ENCODE data around the gene CEP19.

The CEP19 gene

DNA sequence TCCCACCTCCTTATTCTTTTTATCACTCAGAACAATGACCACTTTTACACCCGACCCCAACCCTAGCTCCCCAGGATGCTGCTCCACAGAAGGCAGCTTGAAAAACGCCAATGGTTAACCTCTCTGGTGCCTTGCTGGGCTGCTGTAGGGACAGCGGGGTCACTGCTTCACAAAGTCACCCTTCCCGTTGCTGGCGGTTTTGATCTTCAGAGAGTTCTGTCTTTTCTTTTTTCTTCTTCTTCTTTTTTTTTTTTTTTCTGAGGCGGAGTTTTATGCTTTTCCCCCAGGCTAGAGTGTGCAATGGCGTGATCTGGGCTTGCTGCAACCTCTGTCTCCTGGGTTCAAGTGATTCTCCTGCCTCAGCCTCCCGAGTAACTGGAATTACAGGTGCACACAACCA lies 20.7 kb downstream of the CEP19 start:
- no peaks in the 10 kb centered on the region for H3K27me3 ChIP-seq (ENCODE audit: control insufficient read depth in 1 of 2, insufficient read depth in 2 of 2, low read length in 2 of 2)
- H3K4me1 ChIP-seq (ENCODE audit: control insufficient read depth in 1 of 2, insufficient read depth in 2 of 2, low read length in 2 of 2), result no peaks in the 10 kb centered on the region
- H3K27ac ChIP-seq (ENCODE audit: low read depth, low read length), result no peak overlapping the region
- H3K9me3 ChIP-seq (ENCODE audit: control insufficient read depth in 1 of 2, low read length in 2 of 2), result no peaks in the 10 kb centered on the region
- no peaks in the 10 kb centered on the region for H3K36me3 ChIP-seq (ENCODE audit: control insufficient read depth in 1 of 2, insufficient read depth in 2 of 2, low read length in 2 of 2)
- H3K9ac ChIP-seq (ENCODE audit: low read depth in 1 of 2, low read length in 2 of 2), result no peak overlapping the region
- H3K4me3 ChIP-seq (ENCODE audit: low read depth in 1 of 2, low read length in 2 of 2), result no peak overlapping the region

DNA sequence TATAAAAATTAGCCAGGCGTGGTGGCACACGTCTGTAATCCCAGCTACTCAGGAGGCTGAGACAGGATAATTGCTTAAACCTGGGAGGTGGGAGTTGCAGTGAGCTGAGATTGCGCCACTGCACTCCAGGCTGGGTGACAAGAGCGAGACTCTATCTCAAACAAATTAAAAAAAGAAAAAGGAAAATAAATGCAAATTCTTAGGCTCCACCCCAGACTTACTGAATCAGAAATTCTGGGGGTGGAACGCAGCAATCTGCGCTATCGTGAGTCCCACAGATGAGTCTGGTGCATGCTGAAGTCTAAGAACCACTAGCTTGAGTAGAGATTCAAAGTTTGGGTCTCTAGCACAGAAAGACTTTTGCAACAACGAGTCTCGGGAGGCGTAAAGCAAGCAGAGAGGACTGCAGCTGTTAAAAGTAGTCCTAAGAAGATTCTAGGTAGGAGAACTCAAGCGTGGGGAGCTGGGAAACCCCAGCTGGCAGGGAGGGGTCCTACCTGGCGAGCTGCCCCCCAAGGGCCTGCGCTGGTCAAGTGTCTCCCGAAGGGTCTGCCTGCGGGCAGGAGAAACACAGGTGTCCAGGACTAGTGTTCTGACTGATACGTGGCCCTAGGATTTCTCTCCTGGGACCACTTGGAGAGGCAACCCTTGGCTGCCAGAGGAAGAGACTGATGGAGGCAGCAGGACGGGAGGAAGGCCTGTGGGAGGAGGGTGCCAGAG lies 21.9 kb downstream of the CEP19 start:
- H3K27ac ChIP-seq (ENCODE audit: low read depth, low read length), result no peak overlapping the region
- H3K9me3 ChIP-seq (ENCODE audit: control insufficient read depth in 1 of 2, low read length in 2 of 2), result no peaks in the 10 kb centered on the region
- peaks cover 0 to under 1% of the 10 kb centered on the region in 2 donors for H3K4me1 ChIP-seq (ENCODE audit: control insufficient read depth in 1 of 2, insufficient read depth in 2 of 2, low read length in 2 of 2)
- no peak overlapping the region for H3K9ac ChIP-seq (ENCODE audit: low read depth in 1 of 2, low read length in 2 of 2)
- H3K36me3 ChIP-seq (ENCODE audit: control insufficient read depth in 1 of 2, insufficient read depth in 2 of 2, low read length in 2 of 2), result no peaks in the 10 kb centered on the region
- H3K4me3 ChIP-seq (ENCODE audit: low read depth in 1 of 2, low read length in 2 of 2), result no peak overlapping the region
- H3K27me3 ChIP-seq (ENCODE audit: control insufficient read depth in 1 of 2, insufficient read depth in 2 of 2, low read length in 2 of 2), result no peaks in the 10 kb centered on the region

- Histone ChIP-seq H3K4me3 (ENCODE audit: low read depth in 1 of 2, low read length in 2 of 2) (no peak overlapping the region), H3K36me3 (ENCODE audit: control insufficient read depth in 1 of 2, insufficient read depth in 2 of 2, low read length in 2 of 2) (no peaks in the 10 kb centered on the region), H3K9me3 (ENCODE audit: control insufficient read depth in 1 of 2, low read length in 2 of 2) (no peaks in the 10 kb centered on the region), H3K27me3 (ENCODE audit: control insufficient read depth in 1 of 2, insufficient read depth in 2 of 2, low read length in 2 of 2) (no peaks in the 10 kb centered on the region), H3K9ac (ENCODE audit: low read depth in 1 of 2, low read length in 2 of 2) (no peak overlapping the region), H3K4me1 (ENCODE audit: control insufficient read depth in 1 of 2, insufficient read depth in 2 of 2, low read length in 2 of 2) (peaks cover 3 to 6% of the 10 kb centered on the region in 2 donors), H3K27ac (ENCODE audit: low read depth, low read length) (no peak overlapping the region)
Observed at GRCh38 chr3:196688349-196688748, 23.7 kb downstream of the CEP19 start.

- no peak overlapping the region for H3K27ac ChIP-seq (ENCODE audit: low read depth, low read length)
- no peak overlapping the region for H3K4me3 ChIP-seq (ENCODE audit: low read depth in 1 of 2, low read length in 2 of 2)
- H3K27me3 ChIP-seq (ENCODE audit: control insufficient read depth in 1 of 2, insufficient read depth in 2 of 2, low read length in 2 of 2), result no peaks in the 10 kb centered on the region
- H3K4me1 ChIP-seq (ENCODE audit: control insufficient read depth in 1 of 2, insufficient read depth in 2 of 2, low read length in 2 of 2), result peaks cover 3 to 6% of the 10 kb centered on the region in 2 donors
- H3K9me3 ChIP-seq (ENCODE audit: control insufficient read depth in 1 of 2, low read length in 2 of 2), result no peaks in the 10 kb centered on the region
- no peak overlapping the region for H3K9ac ChIP-seq (ENCODE audit: low read depth in 1 of 2, low read length in 2 of 2)
- H3K36me3 ChIP-seq (ENCODE audit: control insufficient read depth in 1 of 2, insufficient read depth in 2 of 2, low read length in 2 of 2), result no peaks in the 10 kb centered on the region
Observed at GRCh38 chr3:196686436-196686835, 25.6 kb downstream of the CEP19 start.

GRCh38 chr3:196684548-196685407 lies 27.3 kb downstream of the CEP19 start:
- Histone ChIP-seq H3K36me3 (ENCODE audit: control insufficient read depth in 1 of 2, insufficient read depth in 2 of 2, low read length in 2 of 2) (no peaks in the 10 kb centered on the region), H3K4me1 (ENCODE audit: control insufficient read depth in 1 of 2, insufficient read depth in 2 of 2, low read length in 2 of 2) (peaks cover 3 to 6% of the 10 kb centered on the region in 2 donors), H3K9ac (ENCODE audit: low read depth in 1 of 2, low read length in 2 of 2) (peak overlapping the region in 1 of 2 donors; percentile 21), H3K4me3 (ENCODE audit: low read depth in 1 of 2, low read length in 2 of 2) (peak overlapping the region in 1 of 2 donors; percentile 50), H3K27ac (ENCODE audit: low read depth, low read length) (no peak overlapping the region), H3K27me3 (ENCODE audit: control insufficient read depth in 1 of 2, insufficient read depth in 2 of 2, low read length in 2 of 2) (no peaks in the 10 kb centered on the region), H3K9me3 (ENCODE audit: control insufficient read depth in 1 of 2, low read length in 2 of 2) (no peaks in the 10 kb centered on the region)

GRCh38 chr3:196677931-196678330 lies 34.1 kb downstream of the CEP19 start:
- no peaks in the 10 kb centered on the region for H3K27me3 ChIP-seq (ENCODE audit: control insufficient read depth in 1 of 2, insufficient read depth in 2 of 2, low read length in 2 of 2)
- no peak overlapping the region for H3K4me3 ChIP-seq (ENCODE audit: low read depth in 1 of 2, low read length in 2 of 2)
- no peaks in the 10 kb centered on the region for H3K9me3 ChIP-seq (ENCODE audit: control insufficient read depth in 1 of 2, low read length in 2 of 2)
- no peaks in the 10 kb centered on the region for H3K36me3 ChIP-seq (ENCODE audit: control insufficient read depth in 1 of 2, insufficient read depth in 2 of 2, low read length in 2 of 2)
- H3K4me1 ChIP-seq (ENCODE audit: control insufficient read depth in 1 of 2, insufficient read depth in 2 of 2, low read length in 2 of 2), result no peaks in the 10 kb centered on the region
- H3K27ac ChIP-seq (ENCODE audit: low read depth, low read length), result no peak overlapping the region
- no peak overlapping the region for H3K9ac ChIP-seq (ENCODE audit: low read depth in 1 of 2, low read length in 2 of 2)

- H3K36me3 ChIP-seq (ENCODE audit: control insufficient read depth in 1 of 2, insufficient read depth in 2 of 2, low read length in 2 of 2), result no peaks in the 10 kb centered on the region
- no peak overlapping the region for H3K27ac ChIP-seq (ENCODE audit: low read depth, low read length)
- no peaks in the 10 kb centered on the region for H3K4me1 ChIP-seq (ENCODE audit: control insufficient read depth in 1 of 2, insufficient read depth in 2 of 2, low read length in 2 of 2)
Observed at GRCh38 chr3:196677353-196677752, 34.7 kb downstream of the CEP19 start.

GRCh38 chr3:196673632-196674031 lies 38.4 kb downstream of the CEP19 start:
- no peaks in the 10 kb centered on the region for H3K4me1 ChIP-seq (ENCODE audit: control insufficient read depth in 1 of 2, insufficient read depth in 2 of 2, low read length in 2 of 2)
- no peak overlapping the region for H3K27ac ChIP-seq (ENCODE audit: low read depth, low read length)
- H3K36me3 ChIP-seq (ENCODE audit: control insufficient read depth in 1 of 2, insufficient read depth in 2 of 2, low read length in 2 of 2), result no peaks in the 10 kb centered on the region
- H3K9me3 ChIP-seq (ENCODE audit: control insufficient read depth in 1 of 2, low read length in 2 of 2), result no peaks in the 10 kb centered on the region
- no peaks in the 10 kb centered on the region for H3K27me3 ChIP-seq (ENCODE audit: control insufficient read depth in 1 of 2, insufficient read depth in 2 of 2, low read length in 2 of 2)
- no peak overlapping the region for H3K4me3 ChIP-seq (ENCODE audit: low read depth in 1 of 2, low read length in 2 of 2)
- no peak overlapping the region for H3K9ac ChIP-seq (ENCODE audit: low read depth in 1 of 2, low read length in 2 of 2)

More at GRCh38 chr3:196677353-196677752, 34.7 kb downstream of the CEP19 start:
- Histone ChIP-seq H3K9ac (ENCODE audit: low read depth in 1 of 2, low read length in 2 of 2) (no peak overlapping the region), H3K9me3 (ENCODE audit: control insufficient read depth in 1 of 2, low read length in 2 of 2) (no peaks in the 10 kb centered on the region), H3K4me3 (ENCODE audit: low read depth in 1 of 2, low read length in 2 of 2) (no peak overlapping the region), H3K27me3 (ENCODE audit: control insufficient read depth in 1 of 2, insufficient read depth in 2 of 2, low read length in 2 of 2) (no peaks in the 10 kb centered on the region)

GRCh38 chr3:196670339-196670738 lies 41.7 kb downstream of the CEP19 start:
- Histone ChIP-seq H3K9ac (ENCODE audit: low read depth in 1 of 2, low read length in 2 of 2) (no peak overlapping the region), H3K27ac (ENCODE audit: low read depth, low read length) (no peak overlapping the region), H3K4me3 (ENCODE audit: low read depth in 1 of 2, low read length in 2 of 2) (no peak overlapping the region), H3K9me3 (ENCODE audit: control insufficient read depth in 1 of 2, low read length in 2 of 2) (no peaks in the 10 kb centered on the region), H3K4me1 (ENCODE audit: control insufficient read depth in 1 of 2, insufficient read depth in 2 of 2, low read length in 2 of 2) (no peaks in the 10 kb centered on the region), H3K27me3 (ENCODE audit: control insufficient read depth in 1 of 2, insufficient read depth in 2 of 2, low read length in 2 of 2) (no peaks in the 10 kb centered on the region), H3K36me3 (ENCODE audit: control insufficient read depth in 1 of 2, insufficient read depth in 2 of 2, low read length in 2 of 2) (no peaks in the 10 kb centered on the region)

- no peaks in the 10 kb centered on the region for H3K36me3 ChIP-seq (ENCODE audit: control insufficient read depth in 1 of 2, insufficient read depth in 2 of 2, low read length in 2 of 2)
- no peaks in the 10 kb centered on the region for H3K27me3 ChIP-seq (ENCODE audit: control insufficient read depth in 1 of 2, insufficient read depth in 2 of 2, low read length in 2 of 2)
- no peak overlapping the region for H3K4me3 ChIP-seq (ENCODE audit: low read depth in 1 of 2, low read length in 2 of 2)
- no peaks in the 10 kb centered on the region for H3K9me3 ChIP-seq (ENCODE audit: control insufficient read depth in 1 of 2, low read length in 2 of 2)
- no peak overlapping the region for H3K27ac ChIP-seq (ENCODE audit: low read depth, low read length)
- H3K4me1 ChIP-seq (ENCODE audit: control insufficient read depth in 1 of 2, insufficient read depth in 2 of 2, low read length in 2 of 2), result no peaks in the 10 kb centered on the region
- H3K9ac ChIP-seq (ENCODE audit: low read depth in 1 of 2, low read length in 2 of 2), result no peak overlapping the region
Observed at GRCh38 chr3:196667056-196667825, 44.8 kb downstream of the CEP19 start.
